HEK293 (cell line): ENCODE results near the gene FUCA2.

Experiments
- ATF2 ChIP-seq: fragments of 450-650 bp; formaldehyde crosslinking; IDR thresholded peaks from 2 replicates; pipeline ENCODE4 v1.5.1; 2016; ENCODE audit warnings: missing biosample characterization, missing genetic modification characterization, low read depth
- CTCF ChIP-seq: fragments of 450-650 bp; formaldehyde crosslinking; IDR thresholded peaks from 2 replicates; pipeline ENCODE4 v1.5.1; 2016; ENCODE audit warnings: missing biosample characterization, missing genetic modification characterization
- PBX3 ChIP-seq: sonication (generic); formaldehyde crosslinking; IDR thresholded peaks from 2 replicates; pipeline ENCODE4 v1.8.1; 2022; ENCODE audit warnings: mild to moderate bottlenecking, moderate library complexity, missing genetic modification reagents
- PRDM10 ChIP-seq: fragments of 450-650 bp; formaldehyde crosslinking; IDR thresholded peaks from 2 replicates; pipeline ENCODE4 v1.5.1; 2016; ENCODE audit warnings: missing biosample characterization, missing genetic modification characterization
- ZNF274 ChIP-seq, 2 experiments: fragments of 200-500 bp in 1 of 2; fragments of 450-650 bp in 1 of 2; sonication (Bioruptor generic) in 1 of 2; formaldehyde crosslinking in 1 of 2; IDR thresholded peaks; 2 replicates each; pipeline versions ENCODE4 v1.5.1 to v1.6.1; 2014 to 2016; ENCODE audit warnings: borderline replicate concordance in 1 of 2, inconsistent platforms in 1 of 2, low read length in 1 of 2, missing biosample characterization in 1 of 2, missing genetic modification characterization in 1 of 2
- ZNF292 ChIP-seq: fragments of 450-650 bp; formaldehyde crosslinking; IDR thresholded peaks from 2 replicates; pipeline ENCODE4 v1.5.1; 2016; ENCODE audit warnings: low read depth, missing biosample characterization, missing genetic modification characterization, borderline replicate concordance
- ZNF324 ChIP-seq: fragments of 450-650 bp; formaldehyde crosslinking; IDR thresholded peaks from 2 replicates; pipeline ENCODE4 v1.5.1; 2016; ENCODE audit warnings: missing biosample characterization, missing genetic modification characterization
- ZNF510 ChIP-seq: fragments of 450-650 bp; formaldehyde crosslinking; IDR thresholded peaks from 2 replicates; pipeline ENCODE4 v1.5.1; 2018; ENCODE audit warnings: mild to moderate bottlenecking, missing genetic modification characterization, missing biosample characterization; ENCODE audit not compliant: insufficient replicate concordance
- ZNF624 ChIP-seq: fragments of 450-650 bp; formaldehyde crosslinking; IDR thresholded peaks from 2 replicates; pipeline ENCODE4 v1.5.1; 2017; ENCODE audit warnings: missing biosample characterization, missing genetic modification characterization
- ZNF670 ChIP-seq: fragments of 450-650 bp; formaldehyde crosslinking; IDR thresholded peaks from 2 replicates; pipeline ENCODE4 v1.5.1; 2016; ENCODE audit warnings: missing biosample characterization, missing genetic modification characterization, low read depth

GRCh38 chr6:143535189-143535614 lies 23.7 kb upstream of the FUCA2 start:
- TF ChIP-seq ZNF324 (tag by site-specific recombination): no peak
- no peak for TF ChIP-seq CTCF
- no peak for TF ChIP-seq ZNF292
- TF ChIP-seq ATF2 (tag by site-specific recombination): no peak
- TF ChIP-seq ZNF510 (tag by site-specific recombination): no peak
- no peak for TF ChIP-seq PRDM10 (tag by site-specific recombination)
- no peak for TF ChIP-seq PBX3 (CRISPR knock-in tag)
- TF ChIP-seq ZNF670 (tag by site-specific recombination): no peak
- TF ChIP-seq ZNF274 (IDR thresholded peaks at IDR 0.05; ENCODE audit: low read length): no peak
- TF ChIP-seq ZNF274 (tag by site-specific recombination; IDR thresholded peaks at IDR 0.05; ENCODE audit: borderline replicate concordance): no peak
- no peak for TF ChIP-seq ZNF624 (tag by site-specific recombination)
